NT2/D1 (cell line): ENCODE results near the gene DDAH1.

ENCODE experiments used
- SUZ12 ChIP-seq: IDR thresholded peaks from 2 replicates; pipeline ENCODE4 v1.6.1; 2011; ENCODE audit not compliant: insufficient read length, insufficient read depth; ENCODE audit errors: extremely low read depth
- YY1 ChIP-seq: IDR thresholded peaks from 2 replicates; pipeline ENCODE4 v1.6.1; 2011; ENCODE audit not compliant: insufficient read length, insufficient read depth

- TF ChIP-seq SUZ12 = no peak
- no peak for TF ChIP-seq YY1
These were observed 71.5 kb downstream of the DDAH1 start for GRCh38 chr1:85393490-85393889.
